Measurements from ENCODE around the gene CREBZF. TPM values are rescaled to one million over a fixed set of nuclear protein-coding genes. Genes with fewer than 3 reads are reported as not detected.
A peak's percentile ranks its signal among the peaks of the same experiment; 100 is the strongest.

The CREBZF gene
- total and polyA plus RNA-seq, 8 donors, result 13.7 to 41.6 (median 21.3) TPM

- Histone ChIP-seq H3K9me3 (no peaks in the 10 kb centered on the region), H3K27me3 (no peaks in the 10 kb centered on the region), H3K4me1 (peaks cover 13 to 37% (median 27%) of the 10 kb centered on the region in 3 donors), H3K4me3 (peak overlapping the region; percentile 66 to 89 (median 78)), H3K27ac (peak overlapping the region; percentile 97 to 99 (median 98)), H3K36me3 (peaks cover 0 to 9% (median 4%) of the 10 kb centered on the region in 3 donors)
- 0% methylated on average over 70 to 73 of the region's 73 CpGs for WGBS, 2 donors
- FAIRE-seq, result no peak
- peak in 2 of 4 donors; percentile 28 to 51 for TF ChIP-seq CTCF (IDR thresholded peaks at IDR 0.05)
- intact Hi-C loops (cut with DNase I), result no loop called here
- DNase-seq, result peak; percentile 81 to 93 (median 82)
- ATAC-seq, result peak; percentile 72 to 87 (median 82)
Measured at GRCh38 chr11:85663753-85664614, 945 bp downstream of the CREBZF start.

GRCh38 chr11:85663080-85663752, 1.7 kb downstream of the CREBZF start:
- H3K27ac ChIP-seq, result peak overlapping the region in 3 of 4 donors; percentile 97 to 98 (median 98)
- intact Hi-C loops (cut with DNase I), result no loop called here
- TF ChIP-seq CTCF (IDR thresholded peaks at IDR 0.05), result no peak
- peaks cover 0 to 9% (median 4%) of the 10 kb centered on the region in 3 donors for H3K36me3 ChIP-seq
- DNase-seq, result no peak
- peaks cover 21 to 43% (median 34%) of the 10 kb centered on the region in 3 donors for H3K4me1 ChIP-seq
- ATAC-seq, result no peak
- WGBS, 2 donors, result 1 to 2% methylated on average over 10 of the region's 10 CpGs
- FAIRE-seq, result no peak
- no peaks in the 10 kb centered on the region for H3K9me3 ChIP-seq
- H3K27me3 ChIP-seq, result no peaks in the 10 kb centered on the region
- peak overlapping the region; percentile 66 to 89 (median 78) for H3K4me3 ChIP-seq

GRCh38 chr11:85661972-85662664, 2.8 kb downstream of the CREBZF start:
- intact Hi-C loops (cut with DNase I), result no loop called here
- 9 to 10% methylated on average over 4 of the region's 4 CpGs for WGBS, 2 donors
- no peak for TF ChIP-seq CTCF (IDR thresholded peaks at IDR 0.05)
- FAIRE-seq, result no peak
- peak overlapping the region in 3 of 4 donors; percentile 78 to 89 (median 79) for H3K4me3 ChIP-seq
- DNase-seq, result no peak
- no peaks in the 10 kb centered on the region for H3K9me3 ChIP-seq
- H3K36me3 ChIP-seq, result peaks cover 0 to 13% (median 8%) of the 10 kb centered on the region in 3 donors
- H3K4me1 ChIP-seq, result peaks cover 22 to 43% (median 37%) of the 10 kb centered on the region in 3 donors
- no peak overlapping the region for H3K27ac ChIP-seq
- no peaks in the 10 kb centered on the region for H3K27me3 ChIP-seq
- ATAC-seq, result no peak

- TF ChIP-seq CTCF (IDR thresholded peaks at IDR 0.05), result no peak
- WGBS, 2 donors, result 17 to 19% methylated on average over 1 of the region's 1 CpG
- DNase-seq (no peak), FAIRE-seq (no peak), ATAC-seq (no peak)
- H3K4me3 ChIP-seq, result no peak overlapping the region
- no peaks in the 10 kb centered on the region for H3K9me3 ChIP-seq
- H3K4me1 ChIP-seq, result peaks cover 19 to 40% (median 29%) of the 10 kb centered on the region in 3 donors
- H3K36me3 ChIP-seq, result peaks cover 0 to 27% (median 17%) of the 10 kb centered on the region in 3 donors
- intact Hi-C loops (cut with DNase I), result no loop called here
- H3K27me3 ChIP-seq, result no peaks in the 10 kb centered on the region
- H3K27ac ChIP-seq, result no peak overlapping the region
Measured at GRCh38 chr11:85658180-85658579, 6.7 kb downstream of the CREBZF start.
